ENCODE results near the gene TMEM235.

- TF ChIP-seq, protein P1, sequence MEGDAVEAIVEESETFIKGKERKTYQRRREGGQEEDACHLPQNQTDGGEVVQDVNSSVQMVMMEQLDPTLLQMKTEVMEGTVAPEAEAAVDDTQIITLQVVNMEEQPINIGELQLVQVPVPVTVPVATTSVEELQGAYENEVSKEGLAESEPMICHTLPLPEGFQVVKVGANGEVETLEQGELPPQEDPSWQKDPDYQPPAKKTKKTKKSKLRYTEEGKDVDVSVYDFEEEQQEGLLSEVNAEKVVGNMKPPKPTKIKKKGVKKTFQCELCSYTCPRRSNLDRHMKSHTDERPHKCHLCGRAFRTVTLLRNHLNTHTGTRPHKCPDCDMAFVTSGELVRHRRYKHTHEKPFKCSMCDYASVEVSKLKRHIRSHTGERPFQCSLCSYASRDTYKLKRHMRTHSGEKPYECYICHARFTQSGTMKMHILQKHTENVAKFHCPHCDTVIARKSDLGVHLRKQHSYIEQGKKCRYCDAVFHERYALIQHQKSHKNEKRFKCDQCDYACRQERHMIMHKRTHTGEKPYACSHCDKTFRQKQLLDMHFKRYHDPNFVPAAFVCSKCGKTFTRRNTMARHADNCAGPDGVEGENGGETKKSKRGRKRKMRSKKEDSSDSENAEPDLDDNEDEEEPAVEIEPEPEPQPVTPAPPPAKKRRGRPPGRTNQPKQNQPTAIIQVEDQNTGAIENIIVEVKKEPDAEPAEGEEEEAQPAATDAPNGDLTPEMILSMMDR (IDR thresholded peaks at IDR 0.05): no peak
- TF ChIP-seq POLR2A (IDR thresholded peaks at IDR 0.05): no peak
These were observed 26.9 kb upstream of the TMEM235 start for GRCh38 chr17:78204387-78205123.
